HG03060 (cell line): ENCODE measurements around the gene AGBL3.

Source experiments
- ATAC-seq: cut with Tn5 transposase; IDR thresholded peaks from one replicate; pipeline ENCODE4 v1.9.1; 2021; ENCODE audit warnings: low read depth, moderate number of reproducible peaks; ENCODE audit not compliant: unreplicated experiment

Gene AGBL3

GRCh38 chr7:135129579-135129978 lies 143.3 kb downstream of the AGBL3 start:
- no peak for ATAC-seq

GRCh38 chr7:135143885-135144668 lies 157.8 kb downstream of the AGBL3 start:
- no peak for ATAC-seq

- ATAC-seq, result no peak
Observed at GRCh38 chr7:135147341-135147898, 161.1 kb downstream of the AGBL3 start.

- ATAC-seq, result peak; percentile 39
Observed at GRCh38 chr7:135147899-135148721, 161.8 kb downstream of the AGBL3 start, which contains the start of gene TMEM140. TSS of gene TMEM140 (plus strand) at chr7:135148072. CDS start at chr7:135164442, 16,370 bp downstream.

- no peak for ATAC-seq
Observed at GRCh38 chr7:135150072-135150782, 163.9 kb downstream of the AGBL3 start.

- no peak for ATAC-seq
Observed at GRCh38 chr7:135151132-135151531, 164.8 kb downstream of the AGBL3 start.

GRCh38 chr7:135151533-135151932 lies 165.2 kb downstream of the AGBL3 start:
- ATAC-seq, result no peak

- no peak for ATAC-seq
Observed at GRCh38 chr7:135152442-135152841, 166.1 kb downstream of the AGBL3 start.

GRCh38 chr7:135154734-135155133 lies 168.4 kb downstream of the AGBL3 start:
- no peak for ATAC-seq

GRCh38 chr7:135156290-135156689 lies 170.0 kb downstream of the AGBL3 start:
- no peak for ATAC-seq

GRCh38 chr7:135158141-135158655 lies 171.9 kb downstream of the AGBL3 start:
- ATAC-seq, result no peak

- ATAC-seq, result no peak
Observed at GRCh38 chr7:135158874-135159273, 172.6 kb downstream of the AGBL3 start.

- no peak for ATAC-seq
Observed at GRCh38 chr7:135159359-135160085, 173.2 kb downstream of the AGBL3 start.

- ATAC-seq, result no peak
Observed at GRCh38 chr7:135160098-135160857, 174.0 kb downstream of the AGBL3 start.

- no peak for ATAC-seq
Observed at GRCh38 chr7:135160858-135161653, 174.7 kb downstream of the AGBL3 start.

GRCh38 chr7:135161669-135162068 lies 175.4 kb downstream of the AGBL3 start:
- no peak for ATAC-seq

- no peak for ATAC-seq
Observed at GRCh38 chr7:135162382-135163001, 176.2 kb downstream of the AGBL3 start.
